ENCODE measurements around the gene ETV3L.

DNA sequence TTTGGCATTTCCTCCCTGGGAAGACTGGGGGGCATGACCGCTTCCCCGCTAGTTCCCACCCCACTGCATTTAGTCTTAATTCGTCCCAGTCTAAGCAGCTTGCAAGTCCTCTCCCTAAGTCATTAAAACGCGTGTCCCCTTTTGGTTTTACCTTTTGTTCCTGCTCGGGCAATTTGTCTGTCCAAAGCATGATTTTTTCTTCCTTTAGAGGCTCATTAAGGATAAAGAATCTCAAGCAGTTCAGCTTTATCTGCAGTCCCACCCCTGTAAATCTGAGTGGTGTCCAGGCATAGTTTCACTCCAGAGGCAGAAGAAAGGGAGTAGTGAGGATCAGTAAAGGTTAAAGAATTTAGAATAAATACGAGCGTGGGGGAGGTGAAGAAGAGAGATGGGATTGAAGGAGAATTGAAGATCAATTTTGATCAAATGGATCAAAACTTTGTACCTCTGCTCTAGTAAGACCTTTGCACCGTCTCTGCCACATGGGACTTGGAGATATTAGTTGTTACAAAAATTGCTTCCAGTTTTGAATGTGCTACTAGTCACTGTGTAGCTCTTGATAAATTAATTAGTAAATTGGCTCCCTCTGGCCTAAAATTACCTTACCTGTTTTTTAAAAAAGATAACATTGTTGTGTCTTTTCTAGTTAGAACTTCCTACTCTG, 39.6 kb upstream of the ETV3L start:
- TF ChIP-seq SUZ12 (IDR thresholded peaks at IDR 0.05; ENCODE audit: extremely low read depth, insufficient read depth, insufficient read length) (no peak), ZNF274 (IDR thresholded peaks at IDR 0.05; ENCODE audit: low read depth, low read length) (no peak)

Data from NT2/D1 (cell line).